Stimulated activated naive CD4-positive, alpha-beta T cell treated with Interleukin-2 at 50 U/mL for 16 hours (primary cell): ENCODE measurements around the gene ZFP62.
"Not testable (repeated sequence)": the region's sequence is repeated elsewhere in the genome, so short reads cannot be mapped to it uniquely, and the experiment has no call there.

Experiments
- DNase-seq: peaks from one replicate; lab custom pipeline; 2025; lab: John Stamatoyannopoulos, UW

The ZFP62 gene

GRCh38 chr5:180830253-180831138 is 30.6 kb downstream of the ZFP62 start:
- DNase-seq: peak; percentile 74

GRCh38 chr5:180829726-180830125 is 31.4 kb downstream of the ZFP62 start:
- no peak for DNase-seq

GRCh38 chr5:180828756-180829531 is 32.1 kb downstream of the ZFP62 start:
- DNase-seq: not testable (repeated sequence)

GRCh38 chr5:180827374-180827773 is 33.7 kb downstream of the ZFP62 start:
- not testable (repeated sequence) for DNase-seq

GRCh38 chr5:180825768-180826525 is 35.1 kb downstream of the ZFP62 start:
- no peak for DNase-seq

GRCh38 chr5:180824630-180825476 is 36.2 kb downstream of the ZFP62 start:
- no peak for DNase-seq

- no peak for DNase-seq
These were observed 37.0 kb downstream of the ZFP62 start for GRCh38 chr5:180823940-180824629.

- DNase-seq: no peak
These were observed 37.7 kb downstream of the ZFP62 start for GRCh38 chr5:180823346-180823745.

GRCh38 chr5:180821538-180821937 is 39.5 kb downstream of the ZFP62 start:
- DNase-seq: no peak

GRCh38 chr5:180820788-180821321 is 40.2 kb downstream of the ZFP62 start:
- DNase-seq: no peak

GRCh38 chr5:180818677-180819341 is 42.3 kb downstream of the ZFP62 start:
- no peak for DNase-seq

GRCh38 chr5:180817893-180818674 is 43.0 kb downstream of the ZFP62 start:
- no peak for DNase-seq

- no peak for DNase-seq
These were observed 44.2 kb downstream of the ZFP62 start for GRCh38 chr5:180816608-180817534.

GRCh38 chr5:180815293-180815917 is 45.7 kb downstream of the ZFP62 start:
- DNase-seq: no peak

GRCh38 chr5:180813420-180813819 is 47.7 kb downstream of the ZFP62 start:
- DNase-seq: no peak

GRCh38 chr5:180811623-180812124 is 49.4 kb downstream of the ZFP62 start:
- no peak for DNase-seq

GRCh38 chr5:180810959-180811622 is 50.0 kb downstream of the ZFP62 start:
- DNase-seq: no peak
